ENCODE data around the gene PLAAT4. TPM values are rescaled to one million over a fixed set of nuclear protein-coding genes. Genes with fewer than 3 reads are reported as not detected.

The PLAAT4 gene
- total and polyA plus RNA-seq, 2 experiments from 2014 or later = 0.65 to 0.84 TPM

- in situ Hi-C loops (cut with MboI) = no loop called here
- no peak overlapping the region for H3K4me2 ChIP-seq (ENCODE audit: unreplicated experiment)
- no peaks in the 10 kb centered on the region for H4K20me1 ChIP-seq (ENCODE audit: insufficient read depth)
- no peak overlapping the region for H3K4me3 ChIP-seq
- DNase-seq = no peak
- H3K9me3 ChIP-seq (ENCODE audit: low read depth) = no peaks in the 10 kb centered on the region
- no peaks in the 10 kb centered on the region for H3F3A ChIP-seq (ENCODE audit: insufficient read depth)
- WGBS, 2 experiments (ENCODE audit: low coverage in 1 of 2, low lambda C conversion rate in 2 of 2, missing lambda C conversion rate in 2 of 2) = 64 to 74% methylated on average over 23 to 27 of the region's 27 CpGs
- no peaks in the 10 kb centered on the region for H3K79me2 ChIP-seq (ENCODE audit: insufficient read depth)
- no peak overlapping the region for H3K27ac ChIP-seq
- no peaks in the 10 kb centered on the region for H3K4me1 ChIP-seq (ENCODE audit: insufficient read depth)
- H3K27me3 ChIP-seq (replicated peaks; ENCODE audit: insufficient read depth) = 0 out of 2 replicates have a peak, but pooled peaks cover 6% of the 10 kb centered on the region
- TF ChIP-seq EZH2 (IDR thresholded peaks at IDR 0.05; ENCODE audit: insufficient read depth, poor library complexity, severe bottlenecking) (no peak), EZH2phosphoT487 (IDR thresholded peaks at IDR 0.05; ENCODE audit: insufficient read depth, low read depth) (no peak)
- H3K36me3 ChIP-seq (ENCODE audit: low read depth) = no peaks in the 10 kb centered on the region
- no peak overlapping the region for H3K9ac ChIP-seq
- H2AFZ ChIP-seq = no peak overlapping the region
- H3K9me2 ChIP-seq (ENCODE audit: insufficient read depth) = no peaks in the 10 kb centered on the region
Measured at GRCh38 chr11:63551091-63551888, 14.7 kb downstream of the PLAAT4 start.

GRCh38 chr11:63551889-63552266, 15.3 kb downstream of the PLAAT4 start:
- H3K27me3 ChIP-seq (replicated peaks; ENCODE audit: insufficient read depth) = 0 out of 2 replicates have a peak, but pooled peaks cover 6% of the 10 kb centered on the region
- no peak overlapping the region for H2AFZ ChIP-seq
- no peaks in the 10 kb centered on the region for H4K20me1 ChIP-seq (ENCODE audit: insufficient read depth)
- no peaks in the 10 kb centered on the region for H3F3A ChIP-seq (ENCODE audit: insufficient read depth)
- WGBS, 2 experiments (ENCODE audit: low coverage in 1 of 2, low lambda C conversion rate in 2 of 2, missing lambda C conversion rate in 2 of 2) = 78 to 80% methylated on average over 6 of the region's 6 CpGs
- H3K4me1 ChIP-seq (ENCODE audit: insufficient read depth) = no peaks in the 10 kb centered on the region
- no peaks in the 10 kb centered on the region for H3K36me3 ChIP-seq (ENCODE audit: low read depth)
- no peak overlapping the region for H3K27ac ChIP-seq
- in situ Hi-C loops (cut with MboI) = no loop called here
- DNase-seq = no peak
- no peaks in the 10 kb centered on the region for H3K9me3 ChIP-seq (ENCODE audit: low read depth)
- no peak overlapping the region for H3K9ac ChIP-seq
- no peaks in the 10 kb centered on the region for H3K9me2 ChIP-seq (ENCODE audit: insufficient read depth)
- H3K79me2 ChIP-seq (ENCODE audit: insufficient read depth) = no peaks in the 10 kb centered on the region
- H3K4me3 ChIP-seq = no peak overlapping the region
- H3K4me2 ChIP-seq (ENCODE audit: unreplicated experiment) = no peak overlapping the region
- TF ChIP-seq EZH2 (IDR thresholded peaks at IDR 0.05; ENCODE audit: insufficient read depth, poor library complexity, severe bottlenecking) (no peak), EZH2phosphoT487 (IDR thresholded peaks at IDR 0.05; ENCODE audit: insufficient read depth, low read depth) (no peak)

GRCh38 chr11:63552921-63553320, 16.3 kb downstream of the PLAAT4 start:
- Histone ChIP-seq H2AFZ (no peak overlapping the region), H3K9ac (no peak overlapping the region), H3K4me2 (ENCODE audit: unreplicated experiment) (no peak overlapping the region), H4K20me1 (ENCODE audit: insufficient read depth) (no peaks in the 10 kb centered on the region), H3K27me3 (replicated peaks; ENCODE audit: insufficient read depth) (peaks cover 6% of the 10 kb centered on the region; the same call in 1 of the 2 replicates), H3K9me3 (ENCODE audit: low read depth) (no peaks in the 10 kb centered on the region), H3F3A (ENCODE audit: insufficient read depth) (no peaks in the 10 kb centered on the region), H3K79me2 (ENCODE audit: insufficient read depth) (no peaks in the 10 kb centered on the region), H3K9me2 (ENCODE audit: insufficient read depth) (no peaks in the 10 kb centered on the region), H3K4me3 (no peak overlapping the region), H3K4me1 (ENCODE audit: insufficient read depth) (no peaks in the 10 kb centered on the region), H3K27ac (no peak overlapping the region), H3K36me3 (ENCODE audit: low read depth) (no peaks in the 10 kb centered on the region)
- in situ Hi-C loops (cut with MboI) = no loop called here
- TF ChIP-seq EZH2 (IDR thresholded peaks at IDR 0.05; ENCODE audit: insufficient read depth, poor library complexity, severe bottlenecking) = no peak
- no peak for TF ChIP-seq EZH2phosphoT487 (IDR thresholded peaks at IDR 0.05; ENCODE audit: insufficient read depth, low read depth)
- no peak for DNase-seq
- WGBS, 2 experiments (ENCODE audit: low coverage in 1 of 2, low lambda C conversion rate in 2 of 2, missing lambda C conversion rate in 2 of 2) = 54 to 55% methylated on average over 7 of the region's 7 CpGs

- no peaks in the 10 kb centered on the region for H3F3A ChIP-seq (ENCODE audit: insufficient read depth)
- no peak overlapping the region for H3K27ac ChIP-seq
- H3K4me1 ChIP-seq (ENCODE audit: insufficient read depth) = no peaks in the 10 kb centered on the region
- H3K9me2 ChIP-seq (ENCODE audit: insufficient read depth) = no peaks in the 10 kb centered on the region
- H4K20me1 ChIP-seq (ENCODE audit: insufficient read depth) = no peaks in the 10 kb centered on the region
- in situ Hi-C loops (cut with MboI) = no loop called here
- no peak for DNase-seq
- H3K79me2 ChIP-seq (ENCODE audit: insufficient read depth) = no peaks in the 10 kb centered on the region
- H3K4me2 ChIP-seq (ENCODE audit: unreplicated experiment) = no peak overlapping the region
- H3K9ac ChIP-seq = no peak overlapping the region
- H2AFZ ChIP-seq = no peak overlapping the region
- TF ChIP-seq EZH2phosphoT487 (IDR thresholded peaks at IDR 0.05; ENCODE audit: insufficient read depth, low read depth) (no peak), EZH2 (IDR thresholded peaks at IDR 0.05; ENCODE audit: insufficient read depth, poor library complexity, severe bottlenecking) (no peak)
- no peak overlapping the region for H3K4me3 ChIP-seq
- 60 to 67% methylated on average over 8 of the region's 8 CpGs for WGBS, 2 experiments (ENCODE audit: low coverage in 1 of 2, low lambda C conversion rate in 2 of 2, missing lambda C conversion rate in 2 of 2)
- H3K36me3 ChIP-seq (ENCODE audit: low read depth) = no peaks in the 10 kb centered on the region
- H3K9me3 ChIP-seq (ENCODE audit: low read depth) = no peaks in the 10 kb centered on the region
- H3K27me3 ChIP-seq (replicated peaks; ENCODE audit: insufficient read depth) = peaks cover 6% of the 10 kb centered on the region; the same call in 1 of the 2 replicates
Measured at GRCh38 chr11:63553759-63554158, 17.2 kb downstream of the PLAAT4 start.
